Fibroblast of mammary gland (primary cell): Measurements from ENCODE around the gene C1R.

ENCODE experiments used
- DNase-seq: peaks from one replicate; pipeline ENCODE4 v3.0.0-alpha.2; 2010; ENCODE audit warnings: low read depth
- H3K4me3 ChIP-seq: 2 replicates; pipeline ENCODE4 v1.5.1; 2011; ENCODE audit warnings: low read depth, mild to moderate bottlenecking, low read length, moderate library complexity; ENCODE audit not compliant: control insufficient read depth
- CTCF ChIP-seq: conservative IDR thresholded peaks from 2 replicates; pipeline ENCODE4 v1.5.1; 2011; ENCODE audit warnings: low read depth, low read length, inconsistent platforms; ENCODE audit not compliant: control insufficient read depth, insufficient read depth

C1R gene

GRCh38 chr12:7127916-7128626, 35.8 kb upstream of the C1R start:
- no peak overlapping the region for H3K4me3 ChIP-seq
- no peak for TF ChIP-seq CTCF
- no peak for DNase-seq

- no peak for DNase-seq
- no peak for TF ChIP-seq CTCF
- no peak overlapping the region for H3K4me3 ChIP-seq
Measured at GRCh38 chr12:7125632-7126227, 33.5 kb upstream of the C1R start.

- no peak overlapping the region for H3K4me3 ChIP-seq
- no peak for TF ChIP-seq CTCF
- no peak for DNase-seq
Measured at GRCh38 chr12:7123806-7124522, 31.7 kb upstream of the C1R start.

- TF ChIP-seq CTCF = no peak
Measured at GRCh38 chr12:7122811-7123769, 30.8 kb upstream of the C1R start.

GRCh38 chr12:7121324-7121723, 29.1 kb upstream of the C1R start:
- H3K4me3 ChIP-seq = no peak overlapping the region
- no peak for DNase-seq
- TF ChIP-seq CTCF = no peak

More at GRCh38 chr12:7122811-7123769, 30.8 kb upstream of the C1R start:
- no peak overlapping the region for H3K4me3 ChIP-seq
- DNase-seq = no peak

GRCh38 chr12:7120166-7120565, 27.9 kb upstream of the C1R start:
- no peak for DNase-seq
- H3K4me3 ChIP-seq = no peak overlapping the region
- TF ChIP-seq CTCF = no peak
